CD4-positive, alpha-beta T cell treated with Interleukin-2 at 100 ng/mL for 4 hours (primary cell): ENCODE measurements around the gene CNTROB.

Source experiments
- DNase-seq: peaks from one replicate; pipeline ENCODE4 v3.0.0-alpha.2; 2020; ENCODE audit warnings: low spot score

The CNTROB gene, protein sequence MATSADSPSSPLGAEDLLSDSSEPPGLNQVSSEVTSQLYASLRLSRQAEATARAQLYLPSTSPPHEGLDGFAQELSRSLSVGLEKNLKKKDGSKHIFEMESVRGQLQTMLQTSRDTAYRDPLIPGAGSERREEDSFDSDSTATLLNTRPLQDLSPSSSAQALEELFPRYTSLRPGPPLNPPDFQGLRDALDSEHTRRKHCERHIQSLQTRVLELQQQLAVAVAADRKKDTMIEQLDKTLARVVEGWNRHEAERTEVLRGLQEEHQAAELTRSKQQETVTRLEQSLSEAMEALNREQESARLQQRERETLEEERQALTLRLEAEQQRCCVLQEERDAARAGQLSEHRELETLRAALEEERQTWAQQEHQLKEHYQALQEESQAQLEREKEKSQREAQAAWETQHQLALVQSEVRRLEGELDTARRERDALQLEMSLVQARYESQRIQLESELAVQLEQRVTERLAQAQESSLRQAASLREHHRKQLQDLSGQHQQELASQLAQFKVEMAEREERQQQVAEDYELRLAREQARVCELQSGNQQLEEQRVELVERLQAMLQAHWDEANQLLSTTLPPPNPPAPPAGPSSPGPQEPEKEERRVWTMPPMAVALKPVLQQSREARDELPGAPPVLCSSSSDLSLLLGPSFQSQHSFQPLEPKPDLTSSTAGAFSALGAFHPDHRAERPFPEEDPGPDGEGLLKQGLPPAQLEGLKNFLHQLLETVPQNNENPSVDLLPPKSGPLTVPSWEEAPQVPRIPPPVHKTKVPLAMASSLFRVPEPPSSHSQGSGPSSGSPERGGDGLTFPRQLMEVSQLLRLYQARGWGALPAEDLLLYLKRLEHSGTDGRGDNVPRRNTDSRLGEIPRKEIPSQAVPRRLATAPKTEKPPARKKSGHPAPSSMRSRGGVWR

DNA sequence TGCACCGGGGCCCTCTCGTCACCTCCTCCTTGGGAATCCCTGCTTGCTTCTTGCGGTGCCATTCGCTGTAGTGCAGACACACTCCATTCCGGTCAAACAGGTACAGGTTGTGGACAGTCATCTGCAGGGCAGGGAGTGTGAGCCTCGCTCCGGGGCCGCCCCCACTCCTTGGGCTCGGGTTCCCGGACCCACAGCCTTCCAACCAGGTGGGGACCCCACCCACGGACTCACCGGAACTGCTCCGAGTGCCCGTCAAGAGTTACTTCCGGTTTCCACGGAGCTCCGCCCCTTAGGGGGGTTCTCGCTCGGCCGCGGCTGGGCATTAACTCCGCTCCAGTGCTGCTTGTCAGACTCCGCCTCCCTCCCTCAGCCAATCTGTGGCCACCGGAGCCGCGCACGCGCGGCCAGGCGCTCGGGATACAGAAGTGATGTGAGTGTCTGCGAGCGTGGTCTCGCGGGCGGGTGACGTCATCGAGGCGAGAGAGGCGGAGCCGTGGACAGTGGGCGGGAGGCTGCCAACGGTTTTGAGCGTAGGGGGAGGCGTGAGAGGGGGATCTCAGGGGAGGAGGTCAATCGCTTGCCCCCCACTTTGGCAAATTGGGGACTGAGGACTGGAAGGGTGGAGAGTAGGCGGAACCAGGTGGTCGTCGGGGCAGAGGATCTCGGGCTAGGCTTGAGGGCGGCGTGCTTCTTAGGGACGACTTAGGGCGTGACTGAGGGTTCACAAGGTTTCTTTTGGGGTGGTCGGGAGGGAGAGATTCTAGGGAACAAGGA, at the start of gene CNTROB, which contains the start of gene TRAPPC1:
TSS of gene CNTROB (plus strand) at position 498 of the 774 bp plus-strand sequence. CDS start 874 bp downstream, outside the sequence.
TSS of gene TRAPPC1 (minus strand) at position 238 of the 774 bp plus-strand sequence. CDS start at position 121, 117 bp downstream.
- DNase-seq = peak; percentile 100

DNA sequence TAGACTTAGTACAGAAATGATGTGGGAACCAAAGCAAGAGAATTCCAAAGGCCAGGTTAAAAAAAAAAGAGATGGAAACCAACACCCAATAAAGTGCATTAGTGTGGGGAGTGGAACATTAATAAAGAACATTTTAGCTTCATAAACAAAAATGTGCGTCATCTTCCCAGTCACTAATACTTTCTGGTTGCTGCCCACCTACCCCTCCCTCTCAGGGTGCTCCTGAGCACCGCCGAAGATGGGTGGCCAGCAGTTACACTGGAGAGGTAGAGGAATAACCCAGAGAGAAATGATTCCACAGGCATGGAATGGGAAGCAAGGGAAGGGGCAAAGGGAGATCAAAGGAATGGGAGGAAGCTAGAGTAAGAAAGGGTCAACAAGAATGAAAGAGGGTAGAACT, 49.4 kb upstream of the CNTROB start:
- no peak for DNase-seq

DNA sequence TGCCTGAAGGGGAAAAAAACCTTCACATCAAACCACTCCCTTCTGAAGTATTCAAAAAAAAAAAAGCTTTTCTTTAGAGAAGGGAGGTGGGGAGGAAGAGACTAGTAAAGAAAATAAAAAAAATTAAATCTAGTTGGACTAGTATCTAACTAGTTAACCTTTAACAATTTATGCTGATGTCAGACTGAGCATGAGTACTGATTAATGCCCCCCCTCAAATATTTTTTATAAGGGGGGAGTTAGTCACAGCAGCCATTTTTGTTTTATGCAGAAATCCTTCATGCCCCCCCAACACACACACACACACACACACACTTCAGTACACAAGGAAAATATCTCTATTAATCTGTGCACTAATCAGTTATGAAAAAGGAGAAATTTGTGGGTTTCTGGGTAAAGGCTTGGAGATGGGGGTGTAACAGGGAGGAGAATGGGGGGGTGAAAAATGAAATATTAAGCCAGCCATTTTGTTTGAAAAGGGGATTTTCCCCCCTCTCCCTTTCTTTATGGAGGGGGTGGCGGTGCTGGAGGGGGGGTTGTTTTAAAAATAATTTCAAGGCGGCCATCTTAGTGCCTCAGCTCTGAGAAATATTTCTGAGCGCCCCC, 48.1 kb upstream of the CNTROB start:
- DNase-seq = peak; percentile 58

DNA sequence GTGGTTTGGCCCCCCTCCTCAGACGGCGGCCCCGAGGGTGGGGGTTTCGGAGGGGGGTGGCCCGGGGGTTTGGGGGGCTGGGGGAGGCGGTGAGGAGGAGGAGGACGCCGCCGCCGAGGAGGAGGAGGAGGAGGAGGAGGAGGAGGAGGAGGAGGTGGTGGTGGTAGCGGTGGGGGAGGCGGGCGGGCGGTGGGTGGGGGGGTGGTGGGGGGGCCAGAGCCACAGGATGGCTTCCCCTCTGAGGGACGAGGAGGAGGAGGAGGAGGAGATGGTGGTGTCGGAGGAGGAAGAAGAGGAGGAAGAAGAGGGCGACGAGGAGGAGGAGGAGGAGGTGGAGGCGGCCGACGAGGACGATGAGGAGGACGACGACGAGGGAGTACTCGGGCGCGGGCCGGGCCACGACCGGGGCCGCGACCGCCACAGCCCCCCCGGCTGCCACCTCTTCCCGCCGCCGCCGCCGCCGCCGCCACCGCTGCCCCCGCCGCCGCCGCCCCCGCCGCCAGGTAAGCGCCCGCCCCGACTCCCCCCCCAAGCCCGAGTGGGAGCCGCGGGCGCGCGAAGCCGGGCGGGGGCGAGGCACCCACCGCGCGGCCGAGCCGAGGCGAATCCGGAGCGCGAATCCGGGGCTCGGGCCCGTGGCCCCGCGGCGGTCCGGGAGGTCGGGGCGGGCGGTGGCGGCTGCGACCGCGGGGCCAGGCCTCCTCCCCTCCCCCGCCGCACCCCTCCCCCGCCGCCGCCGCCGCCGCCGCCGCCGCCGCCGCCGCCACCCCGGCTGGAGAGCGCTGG, 47.2 kb upstream of the CNTROB start:
- peak; percentile 20 for DNase-seq

DNA sequence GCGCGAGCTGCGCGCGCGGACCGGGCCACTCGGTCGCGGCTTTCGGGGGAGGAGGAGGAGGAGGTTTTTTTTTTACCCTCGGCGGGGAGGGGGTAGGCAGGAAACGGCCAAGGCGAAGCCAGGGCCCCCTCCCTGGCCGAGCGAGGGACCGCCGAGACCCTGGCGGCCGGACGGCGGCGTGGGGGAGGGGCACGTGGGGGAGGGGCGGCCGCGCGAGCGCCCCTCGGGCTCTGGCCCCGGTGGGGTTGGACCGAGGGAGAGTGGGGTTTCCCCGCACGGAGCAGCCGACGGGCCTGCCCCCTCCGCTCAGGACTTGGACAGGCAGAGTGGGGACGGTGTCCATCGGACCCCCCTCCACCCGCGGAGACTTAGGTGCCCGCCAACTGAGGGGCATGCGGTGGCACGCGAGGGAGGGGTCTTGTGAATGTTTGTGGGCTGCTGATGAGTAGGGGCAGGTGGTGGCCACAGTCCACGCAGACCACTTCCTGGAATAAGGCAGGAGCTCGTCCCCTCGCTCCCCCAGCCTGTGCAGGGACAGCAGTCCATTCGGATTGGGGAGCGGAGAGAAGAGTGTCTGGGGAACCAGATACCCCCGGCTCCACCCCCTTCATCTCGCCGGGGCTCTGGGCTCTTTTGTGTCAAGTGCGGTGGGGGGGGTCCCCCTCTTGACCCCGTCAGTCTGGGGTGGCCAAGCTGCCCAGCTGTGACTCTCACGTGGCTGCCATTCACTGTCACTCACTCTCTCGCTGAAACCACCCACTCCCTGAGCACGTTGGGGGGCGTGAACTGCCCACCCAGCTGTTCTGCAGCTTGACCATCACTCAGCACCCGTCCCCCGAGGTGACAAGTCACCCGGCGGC, 46.4 kb upstream of the CNTROB start:
- DNase-seq = peak; percentile 30

DNA sequence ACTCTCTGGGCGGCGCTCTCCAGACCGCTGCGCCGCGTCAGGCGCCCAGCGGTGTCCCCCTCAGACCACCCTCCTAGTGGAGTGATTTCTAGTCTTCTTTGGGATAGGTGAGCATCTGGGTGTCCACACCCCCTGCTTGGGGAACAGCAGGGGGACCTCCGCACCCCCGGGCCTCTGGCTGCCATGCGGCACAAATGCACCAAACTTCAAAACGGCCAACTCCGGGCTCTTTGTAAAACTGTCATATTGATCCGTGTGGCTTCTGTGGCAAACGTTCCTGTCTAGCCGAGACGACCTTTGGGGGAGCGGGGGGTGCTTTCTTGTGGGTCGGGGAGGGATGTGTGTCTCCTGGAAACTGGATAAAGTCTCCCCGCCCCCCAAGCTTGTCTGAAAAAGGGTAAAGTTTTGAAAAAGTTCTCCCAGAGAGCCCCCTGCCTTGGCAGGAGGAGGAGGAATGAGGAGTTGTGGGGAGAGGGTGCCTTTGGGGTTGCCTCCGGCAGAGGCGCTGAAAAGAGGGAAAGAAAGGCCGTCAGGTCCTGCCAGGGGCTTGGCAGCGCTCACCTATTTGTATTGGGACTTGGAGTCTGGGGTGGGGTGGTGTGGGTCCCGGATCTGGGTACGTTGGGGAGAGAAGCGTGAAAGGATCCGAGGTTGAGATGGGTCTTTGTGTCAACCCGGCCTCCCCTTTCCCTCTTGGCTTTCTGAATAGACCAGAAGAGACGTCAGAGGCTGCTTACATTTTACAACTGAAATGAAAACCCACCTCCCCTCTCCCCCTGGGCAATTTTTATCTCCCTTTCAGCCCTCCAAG, 45.6 kb upstream of the CNTROB start:
- DNase-seq = peak; percentile 56

DNA sequence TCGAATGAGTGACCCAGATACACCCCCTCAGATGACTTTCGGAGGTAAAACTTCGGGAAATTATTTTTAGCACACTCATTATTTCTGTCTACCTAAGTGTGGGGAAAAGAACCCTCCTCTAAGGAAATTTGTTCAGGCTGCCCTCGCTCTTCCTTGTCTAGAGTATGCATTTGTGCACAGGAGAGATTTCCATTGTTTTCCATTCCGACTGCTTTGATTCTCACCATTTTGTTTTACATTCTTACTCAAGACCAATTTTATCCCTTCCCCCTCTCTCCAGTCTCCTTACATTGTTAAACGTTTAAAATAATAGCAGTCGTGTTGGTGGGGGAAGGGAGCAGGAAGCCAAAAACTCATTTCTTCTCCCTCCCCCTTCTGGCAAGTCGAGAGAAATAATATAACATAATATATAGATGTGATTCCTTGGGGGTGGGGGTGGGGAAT, 44.9 kb upstream of the CNTROB start:
- DNase-seq = no peak

DNA sequence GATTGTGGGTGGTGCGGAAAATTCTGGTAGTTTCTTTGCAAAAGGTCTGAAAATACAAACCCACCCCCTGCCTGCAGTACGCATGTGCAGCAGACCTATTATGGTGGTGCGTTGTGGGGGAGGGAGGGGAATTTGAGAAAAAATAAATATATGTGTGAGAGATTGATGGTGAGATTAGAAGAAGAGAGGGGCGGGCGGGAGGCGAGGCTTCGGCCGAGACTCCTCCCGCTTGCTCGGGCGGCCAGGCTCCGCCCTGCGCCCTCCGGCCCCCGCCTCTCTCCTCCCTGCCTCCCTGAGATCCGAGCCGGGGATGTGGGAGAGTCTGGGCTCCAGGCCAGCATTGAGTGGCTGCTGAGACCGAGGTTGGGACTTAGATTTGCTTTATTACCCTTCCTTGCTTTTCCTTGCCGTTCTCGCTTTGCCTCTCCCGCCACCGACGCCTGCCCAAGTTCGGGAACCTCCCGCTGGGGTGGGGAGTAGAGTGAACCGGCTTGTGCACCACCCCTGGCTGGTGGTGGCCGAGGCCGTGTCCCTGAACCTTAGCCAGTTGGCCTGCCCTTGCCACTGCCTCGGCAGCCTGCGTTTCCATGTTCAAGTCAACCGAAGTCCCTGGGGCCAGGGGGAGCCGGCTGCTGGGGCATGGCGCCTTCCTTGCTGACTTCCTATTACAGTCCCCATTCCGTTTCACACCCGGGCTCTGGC, 44.4 kb upstream of the CNTROB start:
- peak; percentile 96 for DNase-seq

DNA sequence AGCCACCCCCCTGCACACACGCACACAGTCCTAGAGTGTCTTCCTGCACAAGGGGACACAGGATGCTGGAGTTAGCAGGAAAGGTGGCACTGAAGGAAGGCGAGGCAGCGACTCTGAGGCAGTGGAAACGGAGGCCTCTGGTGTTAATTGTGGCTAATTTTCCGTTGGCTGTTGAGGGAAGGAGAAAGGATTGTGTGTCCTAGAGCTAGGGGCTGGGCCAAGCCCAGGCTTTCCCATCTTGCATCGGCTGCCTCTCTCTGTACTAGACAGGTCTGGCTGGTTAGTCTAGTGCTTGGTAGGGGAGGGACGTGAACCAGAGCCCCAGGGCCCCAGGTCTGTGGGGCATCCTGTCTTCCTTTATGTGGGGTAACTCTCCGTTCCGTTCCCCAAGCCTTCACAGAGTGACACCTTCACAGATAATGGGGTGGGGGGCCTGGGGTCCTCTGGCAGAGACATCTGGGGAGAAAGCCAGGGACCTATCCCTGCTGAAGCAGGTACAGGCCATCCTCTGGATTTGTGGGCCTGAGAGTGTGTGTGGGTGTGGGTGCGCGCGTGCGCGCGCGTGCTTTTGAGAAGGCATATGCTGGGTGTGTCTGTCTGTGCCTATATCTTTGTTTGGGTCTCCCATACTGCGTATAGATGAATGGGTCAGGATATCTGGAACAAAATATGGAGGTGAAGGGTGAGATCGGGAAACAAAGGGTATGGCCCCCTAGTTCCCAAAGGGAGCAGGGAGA, 43.7 kb upstream of the CNTROB start, which contains the start of gene CHD3:
TSS of gene CHD3 (plus strand) at position 606 of the 737 bp plus-strand sequence. CDS start 212 bp downstream, outside the sequence.
- peak; percentile 32 for DNase-seq

DNA sequence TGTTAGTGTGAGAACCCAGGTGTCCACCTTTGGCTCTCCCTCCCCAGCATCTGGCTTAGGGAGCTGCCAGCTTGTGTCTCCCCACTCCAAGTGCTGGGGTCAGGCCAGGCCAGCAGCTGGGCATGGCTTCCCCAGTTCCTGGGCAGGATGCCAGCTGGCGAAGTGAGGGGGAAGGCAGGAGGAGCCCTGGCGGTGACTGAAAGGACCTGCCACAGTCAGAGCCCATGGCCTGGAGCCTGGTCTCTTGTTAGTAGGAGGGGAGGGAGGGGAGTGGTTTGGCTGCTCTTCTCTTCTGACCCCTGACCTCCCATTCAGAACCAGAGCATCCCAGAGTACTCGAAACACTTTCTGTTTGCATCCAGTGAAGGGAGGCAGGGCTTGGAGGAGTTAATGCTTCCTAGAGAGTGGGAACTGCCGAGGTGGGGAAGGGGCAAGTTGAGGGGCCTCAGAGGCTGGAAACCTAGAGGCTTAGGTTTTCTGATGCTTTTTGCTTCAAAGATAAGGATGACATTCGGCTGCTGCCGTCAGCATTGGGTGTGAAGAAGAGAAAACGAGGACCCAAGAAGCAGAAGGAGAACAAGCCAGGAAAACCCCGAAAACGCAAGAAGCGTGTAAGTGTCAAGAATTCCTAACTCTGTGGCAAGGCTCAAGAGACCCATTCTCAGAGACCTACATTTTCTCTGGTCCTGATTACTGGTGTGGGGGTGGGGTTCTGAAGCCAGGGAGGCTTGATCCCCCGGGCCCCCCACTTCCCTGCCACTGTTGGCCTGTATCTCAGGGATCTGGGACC, 42.6 kb upstream of the CNTROB start:
- DNase-seq = peak; percentile 36

DNA sequence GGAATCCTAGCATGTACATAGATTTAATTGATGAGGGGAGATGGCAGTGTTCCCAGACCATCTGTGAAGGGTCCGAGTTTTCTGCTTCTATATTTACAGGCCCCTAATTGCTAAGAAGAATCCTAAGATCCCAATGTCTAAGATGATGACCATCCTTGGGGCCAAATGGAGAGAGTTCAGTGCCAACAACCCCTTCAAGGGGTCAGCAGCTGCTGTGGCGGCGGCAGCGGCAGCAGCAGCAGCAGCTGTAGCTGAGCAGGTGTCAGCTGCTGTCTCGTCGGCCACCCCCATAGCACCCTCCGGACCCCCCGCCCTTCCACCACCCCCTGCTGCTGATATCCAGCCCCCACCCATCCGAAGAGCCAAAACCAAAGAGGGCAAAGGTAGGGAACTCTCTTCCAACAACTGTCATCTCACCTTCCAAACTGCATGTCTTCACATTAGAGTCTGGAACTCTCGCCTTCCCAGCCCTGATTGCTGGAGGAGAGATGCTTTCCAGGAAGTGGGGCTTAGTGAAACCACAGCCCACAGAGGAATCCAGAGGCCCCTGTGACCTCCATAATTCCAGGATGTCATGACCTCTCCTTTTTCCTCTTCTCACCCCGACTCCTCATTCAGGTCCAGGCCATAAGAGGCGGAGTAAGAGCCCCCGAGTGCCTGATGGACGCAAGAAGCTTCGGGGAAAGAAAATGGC, 38.7 kb upstream of the CNTROB start:
- DNase-seq = no peak

DNA sequence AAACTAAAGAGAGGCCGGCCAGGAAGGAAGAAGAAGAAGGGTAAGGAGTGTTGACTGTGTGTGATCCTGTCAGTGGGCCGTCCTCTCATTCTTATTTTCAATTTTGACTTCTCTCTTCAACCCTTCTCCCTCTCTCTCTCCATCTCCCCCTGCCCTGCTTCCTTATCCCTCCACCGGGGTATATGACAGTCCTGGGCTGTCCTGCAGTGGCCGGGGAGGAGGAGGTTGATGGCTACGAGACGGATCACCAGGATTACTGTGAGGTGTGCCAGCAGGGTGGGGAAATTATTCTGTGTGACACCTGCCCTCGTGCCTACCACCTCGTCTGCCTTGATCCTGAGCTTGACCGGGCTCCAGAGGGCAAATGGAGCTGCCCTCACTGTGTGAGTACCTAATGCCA, 37.8 kb upstream of the CNTROB start:
- DNase-seq = no peak

DNA sequence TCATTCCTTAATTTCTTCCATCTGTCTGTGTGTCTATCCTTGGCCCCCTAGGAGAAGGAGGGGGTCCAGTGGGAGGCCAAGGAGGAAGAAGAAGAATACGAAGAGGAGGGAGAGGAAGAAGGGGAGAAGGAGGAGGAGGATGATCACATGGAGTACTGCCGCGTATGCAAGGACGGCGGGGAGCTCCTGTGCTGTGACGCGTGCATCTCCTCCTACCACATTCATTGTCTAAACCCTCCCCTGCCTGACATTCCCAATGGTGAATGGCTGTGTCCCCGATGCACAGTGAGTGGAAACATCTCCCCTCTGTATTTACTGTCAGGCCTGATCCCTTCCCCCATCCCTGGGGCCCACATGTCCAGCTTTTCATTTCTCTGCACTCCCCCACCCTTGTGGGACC, 37.1 kb upstream of the CNTROB start:
- no peak for DNase-seq

DNA sequence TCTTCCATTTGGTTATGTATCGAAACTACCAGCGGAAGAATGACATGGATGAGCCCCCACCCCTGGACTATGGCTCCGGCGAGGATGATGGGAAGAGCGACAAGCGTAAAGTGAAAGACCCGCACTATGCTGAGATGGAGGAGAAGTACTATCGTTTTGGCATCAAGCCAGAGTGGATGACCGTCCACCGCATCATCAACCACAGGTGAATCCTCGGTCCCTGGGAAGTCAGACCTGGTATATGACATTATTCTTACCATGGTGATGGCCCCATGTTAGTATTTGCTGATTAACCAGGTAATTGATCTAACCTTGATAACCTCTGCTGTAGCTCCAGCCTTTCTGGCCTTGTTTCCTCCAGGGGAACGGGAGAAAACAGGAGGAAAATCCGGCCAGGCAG, 34.9 kb upstream of the CNTROB start:
- no peak for DNase-seq

DNA sequence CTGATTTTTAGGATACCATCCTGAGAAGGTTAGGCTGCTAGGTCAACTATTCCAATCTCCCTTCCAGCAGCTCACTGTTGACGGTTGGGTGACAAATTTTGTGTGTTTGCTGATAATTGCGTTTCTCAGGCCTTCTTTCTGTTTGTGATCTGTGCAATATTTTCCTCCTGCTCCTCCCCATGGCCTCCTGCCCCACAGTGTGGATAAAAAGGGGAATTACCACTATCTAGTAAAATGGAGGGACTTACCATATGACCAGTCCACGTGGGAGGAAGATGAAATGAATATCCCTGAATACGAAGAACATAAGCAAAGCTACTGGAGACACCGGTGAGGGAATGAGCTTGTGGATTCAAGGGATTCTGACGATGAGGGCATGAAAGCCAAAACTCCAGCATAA, 34.2 kb upstream of the CNTROB start:
- DNase-seq = peak; percentile 43
